HG03575 (cell line): Measurements from ENCODE around the gene INPP5K.
"Not testable (repeated sequence)": the region's sequence is repeated elsewhere in the genome, so short reads cannot be mapped to it uniquely, and the experiment has no call there.

Source experiments
- ATAC-seq: cut with Tn5 transposase; IDR thresholded peaks from one replicate; pipeline ENCODE4 v1.9.1; 2021; ENCODE audit not compliant: unreplicated experiment, insufficient number of reproducible peaks, low FRiP score; ENCODE audit errors: extremely low read depth

Gene INPP5K

GRCh38 chr17:1516388-1517161, at the start of gene INPP5K:
TSS of gene INPP5K (minus strand) at chr17:1516612. CDS start at chr17:1516499, 113 bp downstream.
- ATAC-seq: peak; percentile 41

GRCh38 chr17:1565877-1566276, 49.5 kb upstream of the INPP5K start:
- no peak for ATAC-seq

- ATAC-seq: no peak
These were observed 47.6 kb upstream of the INPP5K start for GRCh38 chr17:1563786-1564613.

GRCh38 chr17:1563471-1563785, 47.0 kb upstream of the INPP5K start:
- not testable (repeated sequence) for ATAC-seq

- ATAC-seq: no peak
These were observed 45.8 kb upstream of the INPP5K start for GRCh38 chr17:1562176-1562643.

- ATAC-seq: no peak
These were observed 45.2 kb upstream of the INPP5K start for GRCh38 chr17:1561420-1562175.

GRCh38 chr17:1560858-1561355, 44.5 kb upstream of the INPP5K start:
- no peak for ATAC-seq

- ATAC-seq: no peak
These were observed 43.9 kb upstream of the INPP5K start for GRCh38 chr17:1560101-1560857.

GRCh38 chr17:1559047-1560043, 42.9 kb upstream of the INPP5K start:
- no peak for ATAC-seq

- ATAC-seq: no peak
These were observed 42.0 kb upstream of the INPP5K start for GRCh38 chr17:1558401-1558800.

- no peak for ATAC-seq
These were observed 41.1 kb upstream of the INPP5K start for GRCh38 chr17:1557355-1558095.

- no peak for ATAC-seq
These were observed 39.4 kb upstream of the INPP5K start for GRCh38 chr17:1555651-1556471.

- ATAC-seq: no peak
These were observed 38.5 kb upstream of the INPP5K start for GRCh38 chr17:1554751-1555540.

- ATAC-seq: no peak
These were observed 37.2 kb upstream of the INPP5K start for GRCh38 chr17:1553354-1554266.
